NCI-H1930 (cell line): ENCODE measurements around the gene CD1C.
"Not testable (repeated sequence)": the region's sequence is repeated elsewhere in the genome, so short reads cannot be mapped to it uniquely, and the experiment has no call there.

Source experiments
- DNase-seq, 2 experiments: peaks; one replicate each; lab custom pipeline; 2025; lab: John Stamatoyannopoulos, UW

CD1C gene

DNA sequence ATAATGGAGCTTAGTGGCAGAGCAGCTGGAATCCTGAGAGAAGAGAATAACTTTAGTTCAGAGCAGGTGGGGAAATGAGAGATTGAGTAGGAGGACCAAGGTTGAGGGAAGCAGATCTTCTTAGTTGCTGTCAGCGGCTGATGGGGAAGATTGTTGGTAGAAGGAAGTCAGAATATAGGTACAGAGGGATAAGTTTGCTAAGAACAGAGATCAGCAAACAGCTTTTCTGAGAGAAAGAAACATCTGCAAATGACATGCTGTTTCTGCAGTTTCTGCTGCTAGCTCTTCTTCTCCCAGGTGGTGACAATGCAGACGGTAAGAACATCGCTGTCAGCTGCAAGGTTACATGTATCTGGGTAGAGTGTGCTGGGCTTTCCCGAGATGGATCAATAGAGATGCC lies at the start of gene CD1C:
Gene CD1C (plus strand): TSS at position 113 of the 400 bp plus-strand sequence. CDS start 142 bp downstream, at position 255.
- no peak for DNase-seq

DNA sequence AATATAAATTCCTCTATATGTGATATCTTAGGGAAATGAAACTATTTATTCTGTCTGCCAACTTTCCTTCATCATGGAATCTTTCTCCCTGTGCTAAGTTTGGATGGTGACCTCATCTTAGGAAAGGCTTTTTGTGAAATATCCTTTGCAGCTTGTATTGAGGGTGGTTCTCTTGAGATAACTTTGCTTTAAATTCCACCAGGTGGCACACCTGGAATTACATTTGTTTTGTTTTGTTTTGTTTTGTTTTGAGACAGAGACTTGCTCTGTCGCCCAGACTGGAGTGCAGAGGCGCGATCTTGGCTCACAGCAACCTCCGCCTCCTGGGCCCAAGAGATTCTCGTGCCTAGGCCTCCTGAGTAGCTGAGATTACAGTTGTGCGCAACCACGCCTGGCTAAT lies 43.1 kb upstream of the CD1C start:
- no peak for DNase-seq

DNA sequence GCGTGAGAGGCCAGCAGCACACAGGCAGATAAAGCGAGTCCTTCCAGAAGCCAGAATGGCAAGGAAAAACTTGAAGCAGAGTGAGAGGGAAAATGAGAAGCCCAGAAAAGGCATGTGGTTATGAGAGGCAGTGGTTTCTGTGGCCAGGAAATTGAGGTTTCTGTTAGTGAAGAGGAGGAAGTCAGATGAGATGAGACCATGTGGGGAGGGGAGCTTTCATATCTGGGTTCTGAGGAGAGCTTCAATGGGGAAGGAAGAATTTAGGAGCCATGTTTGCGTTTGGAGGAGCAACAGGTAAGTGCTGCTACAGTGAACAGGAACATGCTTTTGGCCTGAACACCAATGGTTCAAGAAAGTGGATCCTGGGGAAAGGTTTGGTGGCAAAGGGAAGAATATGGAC lies 41.6 kb upstream of the CD1C start:
- DNase-seq = no peak

DNA sequence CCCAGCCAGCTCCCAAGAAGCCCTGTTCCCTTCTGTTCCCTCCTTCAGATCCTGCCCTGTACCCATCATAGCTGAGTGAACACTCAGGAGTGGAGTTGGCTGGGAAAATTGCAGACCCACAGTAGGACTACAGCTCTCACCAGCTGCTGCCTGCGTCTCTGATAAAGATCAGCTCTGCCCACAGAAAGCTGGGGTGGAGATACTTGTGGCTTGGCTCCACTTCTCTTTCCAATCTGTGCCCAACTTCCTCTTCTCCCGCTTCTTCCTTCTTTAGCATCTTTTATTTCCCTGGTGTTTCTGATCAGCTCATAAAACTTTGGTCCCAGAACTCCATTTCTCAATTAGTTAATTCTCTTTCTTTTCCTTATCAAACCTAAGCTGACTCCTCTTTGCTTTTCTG lies 41.0 kb upstream of the CD1C start:
- DNase-seq = no peak

DNA sequence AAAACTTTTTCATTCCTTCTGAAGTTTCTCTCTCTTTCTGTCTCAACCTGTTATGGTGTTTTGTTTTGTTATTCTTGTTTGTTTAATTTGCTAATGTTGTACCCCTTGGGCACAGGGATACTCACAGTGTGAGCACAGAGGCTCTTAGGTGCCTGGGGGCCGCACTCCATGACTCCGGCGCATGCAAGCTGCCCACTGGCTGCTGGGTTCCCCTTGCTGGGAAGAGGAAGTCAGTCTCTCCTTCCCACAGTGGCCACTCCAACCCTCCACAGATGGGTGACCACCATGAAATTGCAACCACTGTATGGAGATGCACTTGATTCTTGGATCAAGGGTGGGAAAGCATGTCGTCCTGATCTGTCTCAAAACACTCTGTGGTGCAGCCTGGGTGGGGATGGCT lies 40.1 kb upstream of the CD1C start:
- DNase-seq = no peak

DNA sequence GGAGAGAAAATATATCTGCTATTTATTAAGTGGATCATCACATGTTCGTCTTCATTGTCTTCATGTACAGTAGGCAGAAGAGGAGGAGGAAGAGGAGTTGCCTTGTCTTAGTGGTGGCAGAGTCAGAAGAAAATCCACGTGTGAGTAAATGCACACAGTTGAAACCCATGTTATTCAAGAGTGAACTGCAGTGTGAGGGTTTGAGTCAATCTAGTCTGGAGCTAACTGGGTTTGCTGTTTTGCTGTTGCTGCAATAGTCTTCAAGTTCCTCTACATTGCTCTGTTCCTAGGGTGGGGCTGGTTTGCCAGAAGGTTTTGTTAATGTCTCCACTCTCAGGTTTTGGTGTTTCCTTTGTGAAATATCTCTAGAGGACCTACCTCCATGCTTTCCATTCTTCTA lies 38.6 kb upstream of the CD1C start:
- no peak for DNase-seq

DNA sequence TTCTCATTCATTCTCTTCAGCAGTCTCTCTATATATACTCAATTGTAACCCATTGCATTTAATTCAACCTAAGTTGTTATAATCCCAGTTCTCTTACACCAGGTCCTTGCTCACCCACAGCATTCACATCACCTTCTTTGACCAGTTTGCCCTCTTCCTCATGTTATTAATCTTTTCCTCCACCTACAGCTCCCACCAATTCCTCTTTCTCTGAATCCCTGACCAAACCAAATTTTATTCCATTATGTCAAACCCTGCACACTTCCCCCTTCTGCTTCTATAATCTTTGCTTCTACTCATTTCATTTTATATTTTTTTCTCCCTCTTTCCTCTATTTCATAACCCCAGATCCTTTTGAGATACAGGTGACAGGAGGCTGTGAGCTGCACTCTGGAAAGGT lies 34.1 kb upstream of the CD1C start:
- no peak for DNase-seq

DNA sequence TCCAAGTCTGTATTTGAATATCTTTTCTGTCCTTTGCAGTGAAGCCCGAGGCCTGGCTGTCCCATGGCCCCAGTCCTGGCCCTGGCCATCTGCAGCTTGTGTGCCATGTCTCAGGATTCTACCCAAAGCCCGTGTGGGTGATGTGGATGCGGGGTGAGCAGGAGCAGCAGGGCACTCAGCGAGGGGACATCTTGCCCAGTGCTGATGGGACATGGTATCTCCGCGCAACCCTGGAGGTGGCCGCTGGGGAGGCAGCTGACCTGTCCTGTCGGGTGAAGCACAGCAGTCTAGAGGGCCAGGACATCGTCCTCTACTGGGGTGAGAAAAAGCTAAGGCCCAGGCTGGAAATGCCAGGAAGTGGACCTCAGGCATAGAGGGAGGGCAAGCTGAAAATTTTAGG lies 33.0 kb upstream of the CD1C start:
- DNase-seq = not testable (repeated sequence)

DNA sequence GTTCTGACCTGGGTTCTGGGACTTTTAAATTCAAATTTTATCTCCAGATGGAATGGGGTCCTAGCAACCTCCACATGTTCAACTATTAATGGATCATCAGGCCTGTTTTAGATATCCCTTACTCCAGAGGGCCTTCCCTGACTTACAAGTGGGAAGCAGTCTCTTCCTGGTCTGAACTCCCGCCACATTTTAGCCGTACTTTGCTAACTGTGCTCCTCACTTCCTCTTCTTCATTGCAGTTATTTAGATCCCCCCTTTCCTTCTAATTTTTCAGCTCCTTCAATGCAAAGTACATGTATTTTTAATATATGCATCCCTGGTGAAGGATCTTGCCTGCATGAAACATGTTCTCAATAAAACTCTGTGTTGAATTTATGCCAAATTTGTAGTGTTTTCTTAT lies 31.8 kb upstream of the CD1C start:
- no peak for DNase-seq

DNA sequence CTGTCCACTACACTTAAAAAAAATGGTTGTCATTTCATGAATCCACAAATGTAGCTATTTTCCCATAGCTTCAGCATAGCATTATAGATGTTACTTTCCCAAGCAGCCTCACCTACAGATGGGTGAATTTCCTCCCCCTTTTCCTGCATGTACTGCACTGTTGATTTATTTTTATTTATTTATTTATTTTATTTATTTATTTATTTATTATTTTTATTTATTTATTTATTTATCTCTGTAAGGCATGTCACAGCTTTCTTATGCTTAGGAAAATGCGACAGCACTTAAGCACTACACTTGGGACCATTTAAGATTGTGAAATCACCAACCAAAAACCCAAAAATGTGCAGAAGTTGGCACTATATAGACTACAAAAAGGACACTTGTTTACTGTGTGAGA lies 30.6 kb upstream of the CD1C start:
- no peak for DNase-seq

DNA sequence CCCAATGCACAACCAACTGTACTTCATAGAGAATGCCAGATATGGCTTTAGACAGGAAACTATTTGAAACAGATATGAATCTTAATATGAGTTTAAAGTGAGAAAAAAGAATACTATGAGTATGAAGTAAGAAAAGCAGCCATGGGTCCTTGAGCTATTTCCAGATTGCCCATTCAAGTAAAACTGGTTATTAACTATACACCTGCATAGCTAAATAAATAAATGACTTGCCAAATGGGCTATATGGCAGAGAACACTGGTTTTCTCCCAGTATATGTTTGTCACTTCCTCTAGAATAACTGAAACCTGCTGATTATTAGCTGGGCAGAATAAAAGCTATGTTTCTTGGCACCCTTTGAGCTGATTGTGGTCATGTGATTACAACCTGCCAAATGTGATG lies 17.0 kb upstream of the CD1C start:
- DNase-seq = no peak

DNA sequence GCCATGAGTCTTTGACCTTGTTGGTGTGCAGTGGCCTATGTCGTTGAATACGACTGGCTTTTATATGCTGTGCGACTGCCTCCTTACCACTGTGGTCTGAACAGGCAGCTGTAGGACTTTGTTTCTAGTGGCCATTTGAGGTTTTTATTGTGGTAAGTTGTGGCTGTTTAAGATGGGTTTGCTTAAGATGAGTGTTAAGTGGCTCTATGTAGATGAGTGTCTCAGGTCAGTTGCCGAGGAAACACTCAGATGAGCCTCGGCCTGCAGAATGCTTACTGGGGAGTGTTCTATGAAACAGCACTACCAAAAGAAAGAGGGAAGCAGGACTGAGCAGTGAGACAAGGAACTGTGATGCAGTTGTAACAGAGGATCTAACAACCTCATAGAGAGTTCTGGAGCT lies 14.9 kb upstream of the CD1C start:
- DNase-seq = no peak

DNA sequence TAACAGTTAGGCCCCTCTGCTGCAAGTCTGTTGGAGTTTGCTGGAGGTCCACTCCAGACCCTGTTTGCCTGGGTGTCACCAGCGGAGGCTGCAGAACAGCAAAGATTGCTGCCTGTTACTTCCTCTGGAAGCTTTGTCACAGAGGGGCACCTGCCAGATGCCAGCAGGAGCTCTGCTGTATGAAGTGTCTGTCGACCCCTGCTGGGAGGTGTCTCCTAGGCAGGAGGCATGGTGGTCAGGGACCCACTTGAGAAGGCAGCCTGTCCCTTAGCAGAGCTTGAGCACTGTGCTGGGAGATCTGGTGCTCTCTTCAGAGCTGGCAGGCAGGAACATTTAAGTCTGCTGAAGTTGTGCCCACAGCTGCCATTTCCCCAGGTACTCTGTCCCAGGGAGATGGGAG lies 7.3 kb upstream of the CD1C start:
- not testable (repeated sequence) for DNase-seq

DNA sequence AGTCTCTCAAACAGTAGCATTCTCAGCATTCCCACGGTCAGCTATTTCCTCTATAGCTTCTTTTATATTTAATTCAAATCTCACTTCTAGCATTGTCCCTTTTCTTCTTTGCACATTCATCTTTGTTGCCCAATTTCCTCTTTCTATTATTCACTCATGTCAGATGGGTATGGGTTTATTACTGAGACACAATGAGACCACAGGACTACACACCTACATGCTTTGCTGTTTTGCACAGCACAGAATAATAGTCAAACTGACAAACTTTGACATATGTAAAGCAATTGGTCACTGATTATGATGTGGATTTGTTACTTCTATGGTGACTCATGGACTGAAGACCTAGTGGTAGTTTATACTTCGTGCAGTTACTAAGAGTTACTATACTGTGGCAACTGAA lies 5.8 kb upstream of the CD1C start:
- DNase-seq = no peak

DNA sequence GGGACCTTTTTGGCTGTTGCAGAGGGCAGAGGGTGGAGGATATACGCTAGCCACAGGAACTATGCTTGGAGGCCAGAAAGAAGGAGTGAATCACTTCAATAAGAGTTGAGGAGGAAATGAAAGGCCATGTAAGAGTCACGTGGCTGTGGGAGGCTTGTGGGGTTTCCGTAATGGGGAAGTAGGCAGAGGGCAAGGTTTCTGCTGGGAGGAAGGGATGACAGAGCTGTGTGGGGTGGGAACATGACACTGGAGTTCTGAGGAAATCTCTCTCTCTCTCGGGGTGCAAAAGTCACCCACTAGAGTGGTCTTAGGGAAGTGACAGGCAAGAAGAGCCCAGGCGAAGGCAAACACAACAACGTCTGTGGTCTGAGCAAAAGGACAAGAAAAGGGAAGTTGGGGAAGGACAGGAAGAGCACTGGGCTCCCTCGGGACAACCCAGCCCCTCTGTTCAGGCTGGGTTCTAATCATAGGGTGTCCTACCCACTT lies 3.9 kb upstream of the CD1C start:
- DNase-seq = no peak

DNA sequence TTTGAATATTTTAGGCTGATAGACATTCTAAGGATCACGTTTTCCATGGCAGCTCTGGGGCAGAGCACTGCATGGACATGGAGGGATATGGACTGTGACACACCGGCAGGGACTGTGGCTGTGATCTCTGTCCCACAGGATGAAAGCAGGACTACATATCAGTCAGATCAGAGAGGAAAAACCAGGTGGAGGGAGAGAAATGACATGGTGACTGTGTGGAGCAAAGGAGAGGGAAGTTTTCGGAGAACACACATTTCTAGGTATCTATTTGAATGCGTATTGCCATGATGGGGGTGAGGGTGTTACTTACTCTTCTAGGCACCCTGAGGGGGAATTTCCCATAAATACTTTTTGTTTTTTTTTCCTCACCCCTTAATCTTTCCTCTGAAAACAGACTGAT lies 3.2 kb upstream of the CD1C start:
- DNase-seq = no peak

DNA sequence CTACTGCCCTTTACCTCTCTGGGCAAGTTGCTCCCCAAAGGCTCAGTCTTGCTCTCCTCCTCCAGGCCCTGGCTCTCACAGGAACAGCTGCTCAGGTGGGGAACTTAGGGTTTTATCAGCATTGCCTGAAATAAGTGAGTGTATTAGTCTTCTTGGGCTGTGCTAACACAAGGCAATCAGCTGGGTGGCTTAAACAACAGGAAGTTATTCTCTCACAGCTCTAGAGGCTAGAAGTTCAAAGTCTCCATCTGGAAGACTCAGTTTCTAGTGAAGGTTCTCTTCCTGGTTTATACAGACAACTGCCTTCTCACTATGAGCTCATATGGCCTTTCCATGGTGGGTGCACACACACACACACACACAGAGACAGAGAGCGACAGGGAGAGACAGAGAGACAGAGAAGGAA lies 2.8 kb upstream of the CD1C start:
- DNase-seq = no peak

DNA sequence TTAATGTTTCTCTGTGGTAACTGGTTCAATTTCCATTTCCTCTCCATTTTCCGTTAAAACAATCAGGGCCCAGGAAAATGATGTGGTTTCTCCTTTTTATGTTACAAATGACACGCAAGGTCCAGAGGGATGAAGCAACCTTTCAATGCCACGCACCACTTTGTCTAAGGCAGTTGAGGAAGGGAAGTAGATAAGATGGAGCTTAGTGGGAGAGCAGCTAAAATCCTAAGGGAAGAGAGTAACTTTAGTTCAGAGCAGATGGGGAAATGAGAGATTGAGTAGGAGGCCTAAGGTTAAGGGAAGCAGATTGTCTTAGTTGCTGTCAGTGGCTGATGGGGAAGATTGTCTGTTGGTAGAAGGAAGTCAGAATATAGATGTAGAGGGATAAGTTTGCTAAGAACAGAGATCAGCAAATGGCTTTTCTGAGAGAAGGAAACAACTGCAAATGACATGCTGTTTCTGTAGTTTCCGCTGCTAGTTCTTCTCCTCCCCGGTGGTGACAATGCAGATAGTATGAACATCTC lies 660 bp downstream of the CD1C start:
- no peak for DNase-seq

DNA sequence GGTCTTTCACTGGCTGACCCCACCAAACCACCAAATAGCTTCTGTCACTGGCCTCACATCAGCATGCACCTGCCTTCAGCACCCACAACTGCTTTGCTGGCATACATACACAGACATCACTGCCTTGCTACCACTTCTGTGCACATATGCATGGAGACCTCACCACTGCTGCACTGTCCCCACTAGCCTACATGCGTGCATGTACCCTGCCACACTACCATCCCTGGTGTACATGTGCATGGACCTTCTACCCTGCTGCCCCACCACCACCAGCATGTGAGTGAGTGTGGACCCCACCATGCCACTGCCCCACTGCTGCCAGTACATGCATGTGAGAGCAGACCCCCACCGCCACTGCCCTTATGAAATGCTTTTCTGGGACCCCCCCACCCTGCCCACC lies 6.1 kb downstream of the CD1C start:
- no peak for DNase-seq

DNA sequence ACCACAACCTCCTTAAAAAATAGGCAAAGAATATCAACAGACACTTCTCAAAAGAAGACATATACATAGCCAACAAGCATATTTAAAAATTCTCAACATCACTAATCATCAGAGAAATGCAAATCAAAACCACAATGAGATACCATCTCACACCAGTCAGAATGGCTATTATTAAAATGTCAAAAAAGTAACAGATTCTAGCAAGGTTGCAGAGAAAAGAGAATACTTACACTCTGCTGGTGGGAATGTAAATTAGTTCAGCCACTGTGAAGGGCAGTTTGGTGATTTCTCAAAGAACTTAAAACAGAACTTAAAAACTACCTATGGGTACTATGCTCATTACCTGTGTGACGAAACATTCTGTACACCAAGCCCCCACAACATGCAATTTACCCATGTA lies 20.9 kb downstream of the CD1C start:
- DNase-seq = no peak

DNA sequence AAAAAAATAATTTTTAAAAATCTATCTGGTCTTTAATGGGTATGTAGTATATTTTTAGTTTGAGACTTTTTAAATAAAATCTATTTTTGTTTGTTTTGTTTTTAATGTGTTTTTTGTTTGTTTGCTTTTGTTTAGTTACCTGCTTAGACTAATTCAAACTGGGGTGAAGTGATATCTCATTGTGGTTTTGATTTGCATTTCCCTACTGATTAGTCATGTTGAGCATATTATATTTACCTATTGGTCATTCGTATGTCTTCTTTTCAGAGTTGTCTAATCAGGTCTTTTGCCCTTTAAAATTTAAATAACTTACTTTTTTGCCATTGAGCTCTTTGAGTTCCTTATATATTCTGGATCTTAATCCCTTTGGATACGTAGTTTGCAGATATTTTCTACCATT lies 21.3 kb downstream of the CD1C start:
- no peak for DNase-seq

DNA sequence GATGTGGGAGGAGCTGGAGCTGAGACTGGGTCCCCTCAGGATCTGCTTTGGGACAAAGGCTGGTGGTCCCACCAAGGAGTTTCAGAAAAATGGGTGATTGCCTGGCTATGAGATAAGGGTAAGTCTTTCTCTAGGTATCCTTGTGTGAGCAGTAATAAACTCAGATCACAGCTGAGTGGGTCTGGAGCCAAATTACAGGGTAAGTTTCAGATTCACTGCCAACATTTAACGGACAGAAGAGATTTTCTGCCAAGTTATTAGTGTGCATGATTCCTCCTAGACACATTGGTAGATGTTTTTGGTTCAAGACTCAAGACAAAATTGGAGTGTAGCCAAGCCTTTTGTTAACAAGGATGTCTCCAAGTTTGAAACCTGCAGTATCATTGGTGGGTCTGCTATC lies 34.1 kb downstream of the CD1C start:
- DNase-seq = no peak

DNA sequence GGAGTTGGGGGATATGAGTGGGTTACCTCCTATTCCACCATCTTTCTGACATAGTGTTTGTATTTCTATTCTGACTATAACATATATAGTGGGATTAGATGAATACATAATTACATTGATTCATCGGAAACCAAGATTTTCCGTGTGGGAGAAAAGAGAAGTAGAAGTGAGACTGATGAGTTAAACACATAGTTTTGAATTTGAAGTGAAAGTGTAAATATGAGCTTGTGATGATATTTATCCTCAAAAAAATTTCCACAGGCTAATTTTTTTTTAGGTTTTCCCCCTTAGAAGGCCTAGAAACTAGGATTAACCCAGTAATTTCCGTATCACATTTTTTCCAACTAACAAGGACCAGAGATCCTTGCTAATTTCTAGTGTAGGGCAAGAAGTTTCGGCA lies 34.7 kb downstream of the CD1C start:
- DNase-seq = no peak

DNA sequence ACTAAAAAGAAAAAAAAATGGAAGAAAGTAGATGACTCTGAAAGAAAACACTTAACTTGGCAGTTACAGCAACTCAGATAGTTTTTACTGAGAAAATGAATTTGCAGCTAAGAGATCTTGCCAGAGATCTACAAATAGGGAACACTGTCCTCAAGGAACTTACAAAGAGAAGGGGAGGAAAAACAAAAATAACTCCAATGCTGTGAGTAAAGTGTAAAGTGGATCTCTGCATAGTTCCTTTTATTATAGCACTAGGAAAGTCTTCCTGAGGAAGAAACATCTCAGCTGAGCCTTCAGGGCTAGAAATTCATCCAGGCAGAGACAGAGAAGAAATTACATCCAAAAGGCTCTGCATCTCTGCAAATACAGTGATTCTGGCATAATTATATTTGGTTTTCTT lies 37.8 kb downstream of the CD1C start:
- DNase-seq = no peak

DNA sequence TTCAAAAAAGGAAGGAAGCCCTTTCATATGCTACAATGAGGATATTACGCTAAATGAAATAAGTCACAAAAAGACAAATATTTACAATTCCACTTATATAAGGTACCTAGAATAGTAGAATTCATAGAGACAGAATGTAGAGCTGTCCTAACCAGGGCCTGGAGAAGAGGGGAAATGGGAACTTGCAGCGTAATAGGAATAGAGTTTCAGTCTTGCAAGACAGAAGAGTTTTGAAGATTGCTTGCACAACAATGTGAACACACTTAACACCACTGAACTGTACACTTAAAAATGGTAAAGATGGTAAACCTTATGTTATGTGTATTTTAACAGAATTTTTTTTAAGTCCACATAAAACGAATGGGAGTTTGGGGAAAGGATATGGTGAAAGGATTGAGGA lies 38.7 kb downstream of the CD1C start:
- no peak for DNase-seq
